ENCODE results near the gene TNNC2.

- no peak for TF ChIP-seq CTCF (IDR thresholded peaks at IDR 0.05)
- no peak for TF ChIP-seq POLR2A (IDR thresholded peaks at IDR 0.05)
Observed at GRCh38 chr20:45859916-45860315, 32.8 kb upstream of the TNNC2 start.

Data from Peyer's patch (tissue), 4 donors.